ENCODE data around the gene HMCES. TPM values are rescaled to one million over a fixed set of nuclear protein-coding genes. Genes with fewer than 3 reads are reported as not detected.

The HMCES gene
- total and polyA plus RNA-seq, 2 experiments from 2014 or later, result 20.1 to 34.3 TPM

DNA sequence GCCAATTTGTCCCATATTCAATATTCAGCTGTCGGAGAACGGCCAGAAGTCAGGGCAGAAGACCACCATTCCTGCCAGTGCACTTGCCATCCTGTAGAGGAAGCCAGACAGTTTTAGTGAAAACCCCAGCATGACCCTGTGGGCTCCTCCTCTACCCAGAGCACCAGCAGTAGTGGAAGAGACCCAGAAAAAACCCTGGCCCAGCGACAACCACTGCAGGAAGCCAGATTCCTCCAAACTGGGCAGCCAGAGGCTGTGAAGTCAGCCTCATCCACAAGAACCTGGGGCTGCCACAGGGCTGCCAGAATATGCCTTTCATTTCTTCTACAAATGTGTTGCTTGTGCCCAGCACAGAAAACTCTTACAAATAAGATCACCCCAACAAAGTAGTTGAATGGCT lies 67.3 kb downstream of the HMCES start:
- no peak overlapping the region for H3K27ac ChIP-seq
- no peaks in the 10 kb centered on the region for H3K36me3 ChIP-seq (replicated peaks; ENCODE audit: insufficient read depth, low read depth)
- H2AFZ ChIP-seq, result no peak overlapping the region
- H3K27me3 ChIP-seq, result no peaks in the 10 kb centered on the region
- H3K4me3 ChIP-seq, result no peak overlapping the region
- no peaks in the 10 kb centered on the region for H3K79me2 ChIP-seq
- H3K9me2 ChIP-seq (replicated peaks; ENCODE audit: insufficient read depth), result no peaks in the 10 kb centered on the region
- no peaks in the 10 kb centered on the region for H3K9me3 ChIP-seq (ENCODE audit: low read depth)
- H3K4me2 ChIP-seq, result no peak overlapping the region
- DNase-seq (ENCODE audit: low spot score), result no peak
- no peak for TF ChIP-seq CTCF (IDR thresholded peaks at IDR 0.05; ENCODE audit: poor library complexity)
- TF ChIP-seq EZH2phosphoT487 (IDR thresholded peaks at IDR 0.05; ENCODE audit: low read depth, severe bottlenecking, unreplicated experiment), result no peak
- no peak for TF ChIP-seq EZH2 (IDR thresholded peaks at IDR 0.05; ENCODE audit: borderline replicate concordance)
- H4K20me1 ChIP-seq (ENCODE audit: insufficient read depth, poor library complexity, severe bottlenecking), result no peaks in the 10 kb centered on the region
- H3K4me1 ChIP-seq (ENCODE audit: insufficient read depth), result peaks cover 3% of the 10 kb centered on the region
- WGBS (ENCODE audit: low lambda C conversion rate, missing lambda C conversion rate), result 90% methylated on average over 3 of the region's 3 CpGs

GRCh38 chr3:129346695-129347457 lies 68.2 kb downstream of the HMCES start:
- Histone ChIP-seq H3K9me2 (replicated peaks; ENCODE audit: insufficient read depth) (no peaks in the 10 kb centered on the region), H4K20me1 (ENCODE audit: insufficient read depth, poor library complexity, severe bottlenecking) (no peaks in the 10 kb centered on the region), H3K79me2 (no peaks in the 10 kb centered on the region), H3K36me3 (replicated peaks; ENCODE audit: insufficient read depth, low read depth) (no peaks in the 10 kb centered on the region), H3K9me3 (ENCODE audit: low read depth) (no peaks in the 10 kb centered on the region), H3K4me3 (no peak overlapping the region), H3K4me1 (ENCODE audit: insufficient read depth) (peaks cover 3% of the 10 kb centered on the region), H3K27ac (no peak overlapping the region), H3K4me2 (no peak overlapping the region), H2AFZ (no peak overlapping the region), H3K27me3 (no peaks in the 10 kb centered on the region)
- WGBS (ENCODE audit: low lambda C conversion rate, missing lambda C conversion rate), result 56% methylated on average over 12 of the region's 12 CpGs
- TF ChIP-seq EZH2phosphoT487 (IDR thresholded peaks at IDR 0.05; ENCODE audit: low read depth, severe bottlenecking, unreplicated experiment) (no peak), CTCF (IDR thresholded peaks at IDR 0.05; ENCODE audit: poor library complexity) (no peak), EZH2 (IDR thresholded peaks at IDR 0.05; ENCODE audit: borderline replicate concordance) (no peak)
- DNase-seq (ENCODE audit: low spot score), result no peak

DNA sequence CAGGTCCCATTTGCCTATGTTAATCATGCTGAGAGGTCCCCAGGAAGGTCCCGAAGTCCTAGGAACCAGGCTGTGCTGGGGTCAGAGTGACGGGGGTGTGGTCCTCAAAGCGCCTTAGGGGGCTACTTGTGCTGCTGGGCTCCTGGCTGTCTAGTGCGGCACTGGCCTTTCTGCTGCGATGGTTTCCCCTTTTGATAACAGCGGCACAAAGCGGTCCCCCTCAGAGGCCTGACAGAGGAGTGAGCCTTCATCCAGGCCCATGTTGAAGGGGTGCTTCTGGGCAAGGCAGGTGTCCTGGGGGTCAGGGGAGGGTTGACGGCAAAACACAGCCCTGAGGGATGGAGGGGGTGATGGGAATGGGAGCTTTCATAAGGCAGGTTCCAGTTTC lies 68.8 kb downstream of the HMCES start:
- H4K20me1 ChIP-seq (ENCODE audit: insufficient read depth, poor library complexity, severe bottlenecking), result no peaks in the 10 kb centered on the region
- H3K27ac ChIP-seq, result no peak overlapping the region
- H3K27me3 ChIP-seq, result no peaks in the 10 kb centered on the region
- peaks cover 3% of the 10 kb centered on the region for H3K4me1 ChIP-seq (ENCODE audit: insufficient read depth)
- no peaks in the 10 kb centered on the region for H3K79me2 ChIP-seq
- no peak overlapping the region for H3K4me3 ChIP-seq
- H3K9me3 ChIP-seq (ENCODE audit: low read depth), result no peaks in the 10 kb centered on the region
- no peak for TF ChIP-seq CTCF (IDR thresholded peaks at IDR 0.05; ENCODE audit: poor library complexity)
- TF ChIP-seq EZH2 (IDR thresholded peaks at IDR 0.05; ENCODE audit: borderline replicate concordance), result no peak
- TF ChIP-seq EZH2phosphoT487 (IDR thresholded peaks at IDR 0.05; ENCODE audit: low read depth, severe bottlenecking, unreplicated experiment), result no peak
- no peaks in the 10 kb centered on the region for H3K9me2 ChIP-seq (replicated peaks; ENCODE audit: insufficient read depth)
- no peaks in the 10 kb centered on the region for H3K36me3 ChIP-seq (replicated peaks; ENCODE audit: insufficient read depth, low read depth)
- 77% methylated on average over 8 of the region's 8 CpGs for WGBS (ENCODE audit: low lambda C conversion rate, missing lambda C conversion rate)
- H3K4me2 ChIP-seq, result no peak overlapping the region
- H2AFZ ChIP-seq, result no peak overlapping the region
- no peak for DNase-seq (ENCODE audit: low spot score)

All from hepatocyte (in vitro differentiated cells).